CD14-positive monocyte (primary cell): Measurements from ENCODE around the gene ZNF275. TPM values are rescaled to one million over a fixed set of nuclear protein-coding genes. Genes with fewer than 3 reads are reported as not detected.
"Not testable (repeated sequence)": the region's sequence is repeated elsewhere in the genome, so short reads cannot be mapped to it uniquely, and the experiment has no call there.

ENCODE experiments used
- DNase-seq, 3 donors: peaks; one replicate each; pipeline ENCODE4 v3.0.0-alpha.2; 2011 to 2022
- H2AFZ ChIP-seq: 2 replicates; pipeline ENCODE4 v1.6.0; 2012; ENCODE audit warnings: mild to moderate bottlenecking, low read depth, low read length, inconsistent platforms; ENCODE audit not compliant: insufficient read depth, poor library complexity, severe bottlenecking
- H3K27ac ChIP-seq, 2 donors: 1 replicate in 1 of 2; 2 replicates in 1 of 2; pipeline ENCODE4 v1.5.1; 2012 to 2013; ENCODE audit warnings: low read length in 2 of 2, control low read depth in 1 of 2, inconsistent platforms in 1 of 2, low read depth in 1 of 2, mild to moderate bottlenecking in 1 of 2
- H3K27me3 ChIP-seq, 2 donors: one replicate each; pipeline versions ENCODE4 v1.6.0 to v1.6.1; 2011 to 2013; ENCODE audit warnings: low read length in 2 of 2; ENCODE audit not compliant: control insufficient read depth in 2 of 2, insufficient read depth in 2 of 2
- H3K36me3 ChIP-seq, 2 donors: replicated peaks in 1 of 2; 1 replicate in 1 of 2; 2 replicates in 1 of 2; pipeline versions ENCODE4 v1.5.1 to v1.6.1; 2012 to 2013; ENCODE audit warnings: low read length in 2 of 2, control low read depth in 1 of 2, inconsistent platforms in 1 of 2, mild to moderate bottlenecking in 1 of 2; ENCODE audit not compliant: insufficient read depth in 2 of 2, control insufficient read depth in 1 of 2
- H3K4me1 ChIP-seq, 2 donors: 1 replicate in 1 of 2; 2 replicates in 1 of 2; pipeline versions ENCODE4 v1.5.1 to v1.6.1; 2012 to 2013; ENCODE audit warnings: low read length in 2 of 2, control low read depth in 1 of 2, inconsistent platforms in 1 of 2, mild to moderate bottlenecking in 1 of 2, moderate library complexity in 1 of 2; ENCODE audit not compliant: insufficient read depth in 2 of 2, control insufficient read depth in 1 of 2
- H3K4me2 ChIP-seq: replicated peaks from 2 replicates; pipeline ENCODE3; 2012; ENCODE audit warnings: low read length, moderate library complexity, mild to moderate bottlenecking; ENCODE audit not compliant: poor library complexity, severe bottlenecking; ENCODE audit errors: extremely low read depth
- H3K4me3 ChIP-seq, 3 experiments: fragments of 200-600 bp in 1 of 3; sonication (generic) in 1 of 3; replicated peaks in 1 of 3; 1 replicate in 2 of 3; 2 replicates in 1 of 3; pipeline ENCODE4 v1.5.1; 2011 to 2013; ENCODE audit warnings: low read length in 3 of 3, mild to moderate bottlenecking in 3 of 3, control low read depth in 2 of 3, low read depth in 2 of 3, inconsistent platforms in 1 of 3, moderate library complexity in 1 of 3
- H3K79me2 ChIP-seq: 2 replicates; pipeline ENCODE4 v1.6.0; 2012; ENCODE audit warnings: mild to moderate bottlenecking, control low read depth, inconsistent platforms, low read length, moderate library complexity; ENCODE audit not compliant: insufficient read depth
- H3K9ac ChIP-seq: 2 replicates; pipeline ENCODE4 v1.6.0; 2017; ENCODE audit warnings: low read length, mild to moderate bottlenecking; ENCODE audit not compliant: insufficient read depth, poor library complexity, severe bottlenecking
- H3K9me3 ChIP-seq, 2 donors: replicated peaks in 1 of 2; 1 replicate in 1 of 2; 2 replicates in 1 of 2; pipeline versions ENCODE4 v1.5.1 to v1.6.1; 2012 to 2013; ENCODE audit warnings: low read length in 2 of 2, control low read depth in 1 of 2; ENCODE audit not compliant: control insufficient read depth in 1 of 2, insufficient read depth in 1 of 2
- H4K20me1 ChIP-seq: 2 replicates; pipeline ENCODE4 v1.6.0; 2012; ENCODE audit warnings: mild to moderate bottlenecking, low read length, control low read depth, moderate library complexity; ENCODE audit not compliant: insufficient read depth
- H3K27ac Mint-ChIP-seq, 7 donors: one replicate each; pipeline ENCODE4 v1.8.0; 2020; ENCODE audit warnings: mild to moderate bottlenecking in 7 of 7, mixed read lengths in 7 of 7, moderate library complexity in 6 of 7, inconsistent platforms in 2 of 7
- H3K27me3 Mint-ChIP-seq, 3 donors: one replicate each; pipeline ENCODE4 v1.8.0; 2021 to 2022; ENCODE audit warnings: low read depth in 3 of 3, mild to moderate bottlenecking in 3 of 3, mixed read lengths in 3 of 3, moderate library complexity in 3 of 3, inconsistent platforms in 1 of 3
- H3K36me3 Mint-ChIP-seq, 2 donors: one replicate each; pipeline ENCODE4 v1.8.0; 2020; ENCODE audit warnings: mixed read lengths in 2 of 2, inconsistent platforms in 1 of 2, mild to moderate bottlenecking in 1 of 2
- H3K4me1 Mint-ChIP-seq: one replicate; pipeline ENCODE4 v1.8.0; 2020; ENCODE audit warnings: mild to moderate bottlenecking, mixed read lengths
- H3K4me3 Mint-ChIP-seq, 2 donors: one replicate each; pipeline ENCODE4 v1.8.0; 2020; ENCODE audit warnings: mild to moderate bottlenecking in 2 of 2, mixed read lengths in 2 of 2, moderate library complexity in 1 of 2
- H3K9me3 Mint-ChIP-seq, 7 donors: one replicate each; pipeline ENCODE4 v1.8.0; 2020 to 2022; ENCODE audit warnings: mixed read lengths in 7 of 7, mild to moderate bottlenecking in 6 of 7, moderate library complexity in 6 of 7, inconsistent platforms in 2 of 7
- WGBS: methylation state at CpG from one replicate; pipeline ENCODE4 v1.1.5; 2013; ENCODE audit warnings: missing lambda C conversion rate; ENCODE audit not compliant: insufficient coverage; 5-methylcytosine and 5-hydroxymethylcytosine counted together
- intact Hi-C, 2 donors: fragments of 100-400 bp; cut with micrococcal nuclease; formaldehyde crosslinking; loops; one replicate each; pipeline versions ENCODE4 v1.15.0 to v1.15.1; 2023
- polyA plus RNA-seq, 3 donors: library from polyadenylated mRNA; depleted of rRNA in 1 of 3; unstranded in 2 of 3; stranded (reverse) in 1 of 3; fragments of 300-500 nt in 2 of 3; fragments of >200 nt in 1 of 3; fragmentation: Illumina TruSeq in 2 of 3; gene quantifications; 1 replicate in 2 of 3; 2 replicates in 1 of 3; pipeline ENCODE4 v1.2.3, GENCODE V29; 2012 to 2021
- TF ChIP-seq, protein P1 (sequence below): fragments of 200-600 bp; IDR thresholded peaks from one replicate; pipeline ENCODE4 v1.8.0; 2022; ENCODE audit warnings: antibody characterized with exemption, mild to moderate bottlenecking

The ZNF275 gene
- polyA plus RNA-seq, 3 donors, result 1.0 to 4.7 (median 2.1) TPM

DNA sequence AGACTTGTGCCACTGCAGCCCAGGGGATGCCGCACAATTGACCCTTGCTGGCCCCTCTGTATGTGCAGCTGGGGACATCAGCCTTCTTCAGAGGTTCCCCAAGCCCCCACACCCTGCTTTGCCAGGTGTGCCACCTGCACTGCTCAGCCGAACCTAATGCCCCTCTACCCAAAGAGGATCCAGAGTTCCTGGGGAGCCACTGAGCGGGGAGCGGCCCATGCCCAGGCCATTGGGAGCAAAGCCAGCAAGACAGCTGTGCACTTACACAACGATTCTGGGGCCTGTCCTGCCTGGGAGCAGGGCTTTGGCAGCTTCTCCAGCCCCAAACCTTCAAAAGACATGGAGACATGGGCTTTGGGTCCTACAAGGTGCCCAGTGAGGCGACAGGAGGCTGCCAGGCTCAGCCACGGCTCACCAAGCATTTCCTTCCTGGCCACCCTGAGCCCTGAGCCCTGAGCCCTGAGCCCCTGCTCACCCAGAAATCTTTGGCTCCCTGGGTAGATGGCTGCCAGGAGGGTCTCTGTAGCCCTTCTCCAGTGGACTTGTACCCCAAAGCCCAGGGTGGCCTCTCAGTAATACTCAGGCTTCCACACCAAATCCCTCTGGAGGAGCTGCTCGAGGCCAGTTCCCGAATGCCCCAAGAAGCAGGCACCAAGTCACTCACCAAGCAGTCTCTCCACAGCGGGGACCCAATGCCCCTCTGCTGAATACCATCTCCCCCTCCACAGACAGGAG is 54.2 kb downstream of the ZNF275 start:
- H3K9ac ChIP-seq, result no peak overlapping the region
- Mint-ChIP-seq H3K9me3 (peaks cover 0 to 2% (median 0%) of the 10 kb centered on the region in 7 donors), H3K27ac (no peak overlapping the region), H3K27me3 (peaks cover 0 to 2% (median 0%) of the 10 kb centered on the region in 3 donors), H3K36me3 (no peaks in the 10 kb centered on the region), H3K4me3 (no peak overlapping the region), H3K4me1 (peaks cover 8% of the 10 kb centered on the region)
- no peak for DNase-seq
- H3K9me3 ChIP-seq, result peaks cover 0 to 19% of the 10 kb centered on the region in 2 donors
- no peak overlapping the region for H3K4me2 ChIP-seq
- no peaks in the 10 kb centered on the region for H4K20me1 ChIP-seq
- no peaks in the 10 kb centered on the region for H3K36me3 ChIP-seq
- no peak overlapping the region for H3K4me3 ChIP-seq
- no peak overlapping the region for H2AFZ ChIP-seq
- no peaks in the 10 kb centered on the region for H3K79me2 ChIP-seq
- H3K27me3 ChIP-seq, result no peaks in the 10 kb centered on the region
- intact Hi-C loops, result no loop called here
- WGBS, result 80% methylated on average over 2 of the region's 10 CpGs
- H3K27ac ChIP-seq, result no peak overlapping the region
- no peaks in the 10 kb centered on the region for H3K4me1 ChIP-seq
- TF ChIP-seq, protein P1, sequence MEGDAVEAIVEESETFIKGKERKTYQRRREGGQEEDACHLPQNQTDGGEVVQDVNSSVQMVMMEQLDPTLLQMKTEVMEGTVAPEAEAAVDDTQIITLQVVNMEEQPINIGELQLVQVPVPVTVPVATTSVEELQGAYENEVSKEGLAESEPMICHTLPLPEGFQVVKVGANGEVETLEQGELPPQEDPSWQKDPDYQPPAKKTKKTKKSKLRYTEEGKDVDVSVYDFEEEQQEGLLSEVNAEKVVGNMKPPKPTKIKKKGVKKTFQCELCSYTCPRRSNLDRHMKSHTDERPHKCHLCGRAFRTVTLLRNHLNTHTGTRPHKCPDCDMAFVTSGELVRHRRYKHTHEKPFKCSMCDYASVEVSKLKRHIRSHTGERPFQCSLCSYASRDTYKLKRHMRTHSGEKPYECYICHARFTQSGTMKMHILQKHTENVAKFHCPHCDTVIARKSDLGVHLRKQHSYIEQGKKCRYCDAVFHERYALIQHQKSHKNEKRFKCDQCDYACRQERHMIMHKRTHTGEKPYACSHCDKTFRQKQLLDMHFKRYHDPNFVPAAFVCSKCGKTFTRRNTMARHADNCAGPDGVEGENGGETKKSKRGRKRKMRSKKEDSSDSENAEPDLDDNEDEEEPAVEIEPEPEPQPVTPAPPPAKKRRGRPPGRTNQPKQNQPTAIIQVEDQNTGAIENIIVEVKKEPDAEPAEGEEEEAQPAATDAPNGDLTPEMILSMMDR, result no peak

DNA sequence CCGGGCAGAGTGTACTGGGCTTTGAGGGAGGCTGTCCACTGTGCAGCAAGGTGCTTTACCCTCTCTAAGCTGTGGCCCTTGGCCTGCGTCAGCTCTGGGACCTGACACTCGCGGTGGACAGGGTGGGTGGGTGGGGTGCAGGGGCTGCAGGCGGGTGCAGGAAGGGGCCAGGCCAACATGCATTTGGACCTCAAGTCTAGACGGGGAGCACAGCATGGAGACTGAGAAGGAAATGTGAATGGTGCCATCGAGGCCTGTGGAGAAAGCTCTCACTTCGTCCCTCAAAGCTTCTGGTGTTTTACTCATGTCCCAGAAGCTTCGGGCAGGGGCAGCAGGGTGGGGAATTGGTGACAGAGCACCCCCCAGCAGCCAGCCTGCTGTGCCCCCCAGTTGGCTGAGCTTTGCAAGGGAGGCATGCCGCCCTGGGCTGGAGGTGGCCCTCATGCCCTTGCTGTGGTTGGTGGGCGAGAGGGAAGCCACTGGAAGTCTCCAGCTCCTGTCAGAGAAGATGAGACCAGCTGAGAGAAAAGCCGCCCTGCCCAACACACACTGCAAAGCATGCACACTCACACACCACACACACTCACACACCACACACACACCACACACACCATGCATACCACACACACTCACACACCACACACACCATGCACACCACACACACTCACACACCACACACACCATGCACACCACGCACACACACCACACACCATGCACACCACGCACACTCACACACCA is 54.9 kb downstream of the ZNF275 start:
- Histone ChIP-seq H3K4me2 (no peak overlapping the region), H3K4me1 (no peaks in the 10 kb centered on the region), H3K27me3 (no peaks in the 10 kb centered on the region), H2AFZ (no peak overlapping the region), H3K36me3 (no peaks in the 10 kb centered on the region), H3K27ac (no peak overlapping the region), H3K9me3 (peaks cover 0 to 12% of the 10 kb centered on the region in 2 donors), H3K9ac (no peak overlapping the region), H3K4me3 (no peak overlapping the region), H4K20me1 (no peaks in the 10 kb centered on the region), H3K79me2 (no peaks in the 10 kb centered on the region)
- DNase-seq, result no peak
- Mint-ChIP-seq H3K36me3 (no peaks in the 10 kb centered on the region), H3K4me3 (no peak overlapping the region), H3K27me3 (peaks cover 0 to 2% (median 0%) of the 10 kb centered on the region in 3 donors), H3K27ac (no peak overlapping the region), H3K9me3 (peaks cover 0 to 2% (median 0%) of the 10 kb centered on the region in 7 donors), H3K4me1 (peaks cover 8% of the 10 kb centered on the region)
- WGBS, result 86% methylated on average over 3 of the region's 14 CpGs
- TF ChIP-seq, protein P1, result no peak
- intact Hi-C loops, result no loop called here

- H3K36me3 ChIP-seq, H3K4me2 ChIP-seq, DNase-seq, intact Hi-C loops, H3K4me1 Mint-ChIP-seq, H4K20me1 ChIP-seq, H3K4me1 ChIP-seq, H3K36me3 Mint-ChIP-seq, H3K9me3 Mint-ChIP-seq, H3K27ac ChIP-seq, H3K9ac ChIP-seq, H3K4me3 ChIP-seq, H3K27me3 Mint-ChIP-seq, H3K79me2 ChIP-seq, H3K27ac Mint-ChIP-seq, H3K27me3 ChIP-seq, H2AFZ ChIP-seq, H3K4me3 Mint-ChIP-seq: not testable (repeated sequence)
- H3K9me3 ChIP-seq, result peaks cover 0 to 12% of the 10 kb centered on the region in 2 donors
- 100% methylated on average over 2 of the region's 6 CpGs for WGBS
Measured at GRCh38 chrX:153389460-153389768, 55.5 kb downstream of the ZNF275 start.
